Measurements from ENCODE around the gene KIF4B. TPM values are rescaled to one million over a fixed set of nuclear protein-coding genes. Genes with fewer than 3 reads are reported as not detected.

Gene KIF4B
- total RNA-seq, 1 experiment from 2014 or later, result 0.12 TPM

GRCh38 chr5:155049569-155050383 lies 36.2 kb downstream of the KIF4B start:
- Histone ChIP-seq H3K9me2 (ENCODE audit: insufficient read depth) (no peaks in the 10 kb centered on the region), H3K4me1 (ENCODE audit: control insufficient read depth in 1 of 2, insufficient read depth in 2 of 2, low read length in 2 of 2) (no peaks in the 10 kb centered on the region), H3K4me2 (ENCODE audit: low read length) (no peak overlapping the region), H3K27me3 (ENCODE audit: insufficient read depth, low read length) (peaks cover 10% of the 10 kb centered on the region; the same call in 1 of the 2 replicates), H3K36me3 (ENCODE audit: control insufficient read depth in 1 of 2, insufficient read depth in 2 of 2, low read length in 2 of 2) (no peaks in the 10 kb centered on the region), H3K79me2 (ENCODE audit: insufficient read depth, low read length) (no peaks in the 10 kb centered on the region), H2AFZ (ENCODE audit: low read depth, low read length, poor library complexity, severe bottlenecking) (no peak overlapping the region), H3K4me3 (replicated peaks in 1 of 2; ENCODE audit: low read depth in 1 of 2, low read length in 2 of 2) (no peak overlapping the region), H3K9me3 (ENCODE audit: control insufficient read depth in 1 of 2, insufficient read depth in 1 of 2, low read depth in 1 of 2, low read length in 2 of 2) (no peaks in the 10 kb centered on the region), H3K9ac (ENCODE audit: low read length) (no peak overlapping the region), H4K20me1 (ENCODE audit: insufficient read depth) (no peaks in the 10 kb centered on the region), H3K27ac (ENCODE audit: low read depth, low read length) (no peak overlapping the region)
- TF ChIP-seq CTCF (IDR thresholded peaks at IDR 0.05 in 2 of 3, conservative IDR thresholded peaks at IDR 0.05 in 1 of 3; ENCODE audit: borderline replicate concordance in 1 of 3, insufficient read depth in 1 of 3, low read depth in 2 of 3, low read length in 2 of 3) (peak; percentile 31 to 76 (median 60); a peak in 5 of 6 replicates), SIN3A (IDR thresholded peaks at IDR 0.05; ENCODE audit: low read depth) (no peak), RAD21 (IDR thresholded peaks at IDR 0.05; ENCODE audit: low read depth) (peak; percentile 35; the same call in 1 of the 2 replicates)
- ATAC-seq, result peak; percentile 90
- ChIA-PET POLR2A (no interaction called here), RAD21 (ENCODE audit: low non-redundant PET in 1 of 2, low total read pairs in 2 of 2, uncharacterized antibody in 2 of 2, unreplicated experiment in 2 of 2) (no interaction called here), CTCF (interaction anchor here (1.9 to 2.4 kb wide), 2 partner anchors 21 to 78 kb away, joined by 6 to 7 read pairs; no protein-coding TSS in a partner anchor)
- DNase-seq (ENCODE audit: low read depth, low spot score), result peak; percentile 7
- intact Hi-C loops (cut with micrococcal nuclease), result no loop called here
- no TSS peak for BruUV-seq (replicated peaks)

GRCh38 chr5:155050384-155051019 lies 36.9 kb downstream of the KIF4B start:
- ChIA-PET RAD21 (ENCODE audit: low non-redundant PET in 1 of 2, low total read pairs in 2 of 2, uncharacterized antibody in 2 of 2, unreplicated experiment in 2 of 2) (no interaction called here), POLR2A (interaction anchor here (0.7 kb wide), 1 partner anchor 742 kb away, joined by 4 read pairs; no protein-coding TSS in a partner anchor), CTCF (interaction anchor here (1.9 to 2.4 kb wide), 2 partner anchors 22 to 78 kb away, joined by 6 to 7 read pairs; no protein-coding TSS in a partner anchor)
- Histone ChIP-seq H4K20me1 (ENCODE audit: insufficient read depth) (no peaks in the 10 kb centered on the region), H3K36me3 (ENCODE audit: control insufficient read depth in 1 of 2, insufficient read depth in 2 of 2, low read length in 2 of 2) (no peaks in the 10 kb centered on the region), H3K9me2 (ENCODE audit: insufficient read depth) (no peaks in the 10 kb centered on the region), H3K79me2 (ENCODE audit: insufficient read depth, low read length) (no peaks in the 10 kb centered on the region), H3K4me3 (replicated peaks in 1 of 2; ENCODE audit: low read depth in 1 of 2, low read length in 2 of 2) (no peak overlapping the region), H3K4me2 (ENCODE audit: low read length) (no peak overlapping the region), H2AFZ (ENCODE audit: low read depth, low read length, poor library complexity, severe bottlenecking) (no peak overlapping the region), H3K27me3 (ENCODE audit: insufficient read depth, low read length) (peaks cover 10% of the 10 kb centered on the region; the same call in 1 of the 2 replicates), H3K4me1 (ENCODE audit: control insufficient read depth in 1 of 2, insufficient read depth in 2 of 2, low read length in 2 of 2) (no peaks in the 10 kb centered on the region), H3K27ac (ENCODE audit: low read depth, low read length) (no peak overlapping the region), H3K9me3 (ENCODE audit: control insufficient read depth in 1 of 2, insufficient read depth in 1 of 2, low read depth in 1 of 2, low read length in 2 of 2) (no peaks in the 10 kb centered on the region), H3K9ac (ENCODE audit: low read length) (no peak overlapping the region)
- ATAC-seq (no peak), DNase-seq (ENCODE audit: low read depth, low spot score) (no peak)
- intact Hi-C loops (cut with micrococcal nuclease), result no loop called here
- BruUV-seq (replicated peaks), result no TSS peak
- TF ChIP-seq CBX3 (IDR thresholded peaks at IDR 0.05; ENCODE audit: low read depth), result no peak
- no peak for TF ChIP-seq POLR2A (IDR thresholded peaks at IDR 0.05; ENCODE audit: borderline replicate concordance, extremely low read depth, insufficient read depth, insufficient read length)
- no peak for TF ChIP-seq SIN3A (IDR thresholded peaks at IDR 0.05; ENCODE audit: low read depth)
- TF ChIP-seq, protein P1, sequence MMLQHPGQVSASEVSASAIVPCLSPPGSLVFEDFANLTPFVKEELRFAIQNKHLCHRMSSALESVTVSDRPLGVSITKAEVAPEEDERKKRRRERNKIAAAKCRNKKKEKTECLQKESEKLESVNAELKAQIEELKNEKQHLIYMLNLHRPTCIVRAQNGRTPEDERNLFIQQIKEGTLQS (IDR thresholded peaks at IDR 0.05), result no peak
- no peak for TF ChIP-seq ZNF274 (IDR thresholded peaks at IDR 0.05; ENCODE audit: low read depth, low read length)
- no peak for TF ChIP-seq ELF1 (IDR thresholded peaks at IDR 0.05; ENCODE audit: borderline replicate concordance, low read depth)
- no peak for TF ChIP-seq SP1 (IDR thresholded peaks at IDR 0.05; ENCODE audit: low read depth)
- no peak for TF ChIP-seq YY1 (IDR thresholded peaks at IDR 0.05; ENCODE audit: extremely low read depth, insufficient replicate concordance, low read depth, low read length)
- TF ChIP-seq JUND (IDR thresholded peaks at IDR 0.05), result no peak
- no peak for TF ChIP-seq ZFX (IDR thresholded peaks at IDR 0.05)
- no peak for TF ChIP-seq FOSL1 (IDR thresholded peaks at IDR 0.05; ENCODE audit: low read depth)
- no peak for TF ChIP-seq TCF7L2 (IDR thresholded peaks at IDR 0.05; ENCODE audit: borderline replicate concordance, extremely low read depth, insufficient read depth, insufficient read length)
- TF ChIP-seq CTCF (IDR thresholded peaks at IDR 0.05 in 2 of 3, conservative IDR thresholded peaks at IDR 0.05 in 1 of 3; ENCODE audit: borderline replicate concordance in 1 of 3, insufficient read depth in 1 of 3, low read depth in 2 of 3, low read length in 2 of 3), result no peak
